Measurements from ENCODE around the gene MALT1.
"Not testable (repeated sequence)": the region's sequence is repeated elsewhere in the genome, so short reads cannot be mapped to it uniquely, and the experiment has no call there.

Gene MALT1

DNA sequence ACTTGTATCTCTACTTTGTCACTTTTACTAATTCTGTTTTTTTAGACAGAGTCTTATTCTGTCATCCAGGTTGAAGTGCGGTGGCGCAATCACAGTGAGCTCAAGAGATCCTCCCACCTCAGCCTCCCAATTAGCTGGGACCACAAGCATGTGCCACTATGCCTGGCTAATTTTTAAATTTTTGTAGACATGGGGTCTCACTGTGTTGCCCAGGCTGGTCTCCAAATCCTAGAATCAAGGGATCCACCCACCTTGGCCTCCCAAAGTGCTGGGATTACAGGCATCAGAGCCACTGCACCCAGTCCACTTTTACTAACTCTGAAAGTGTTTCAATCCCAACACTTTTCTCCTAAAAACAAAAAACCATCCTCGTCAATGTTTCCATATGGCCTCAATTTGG is 94.9 kb downstream of the MALT1 start:
- FAIRE-seq (no peak), DNase-seq (ENCODE audit: insufficient read length) (no peak)
- TF ChIP-seq POLR2A (IDR thresholded peaks at IDR 0.05; ENCODE audit: low read depth, low read length): no peak
- TF ChIP-seq POLR2AphosphoS5 (IDR thresholded peaks at IDR 0.05; ENCODE audit: low read depth, low read length): no peak
- TF ChIP-seq TAF1 (IDR thresholded peaks at IDR 0.05; ENCODE audit: borderline replicate concordance, low read depth, low read length): no peak

DNA sequence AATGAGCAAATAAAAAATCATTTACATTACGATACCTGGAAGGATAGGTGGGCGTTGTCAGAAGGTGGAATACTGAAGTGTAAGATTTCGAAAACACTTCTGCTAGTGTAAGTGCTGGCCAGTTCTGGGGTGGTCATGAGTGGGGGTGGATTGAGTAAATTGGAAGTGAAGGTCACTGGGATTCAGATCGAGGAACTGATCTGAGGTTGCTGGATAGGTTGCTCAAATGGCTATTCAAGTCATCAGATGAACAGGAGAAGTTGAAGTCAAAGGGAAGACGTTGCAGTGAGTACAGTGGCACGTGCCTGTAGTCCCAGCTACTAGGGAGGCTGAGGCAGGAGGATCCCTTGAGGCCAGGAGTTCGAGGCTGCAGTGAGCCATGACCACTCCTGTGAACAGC is 95.7 kb downstream of the MALT1 start:
- DNase-seq (ENCODE audit: insufficient read length) (no peak), FAIRE-seq (no peak)
- TF ChIP-seq TAF1 (IDR thresholded peaks at IDR 0.05; ENCODE audit: borderline replicate concordance, low read depth, low read length) (no peak), POLR2A (IDR thresholded peaks at IDR 0.05; ENCODE audit: low read depth, low read length) (no peak), POLR2AphosphoS5 (IDR thresholded peaks at IDR 0.05; ENCODE audit: low read depth, low read length) (no peak)

DNA sequence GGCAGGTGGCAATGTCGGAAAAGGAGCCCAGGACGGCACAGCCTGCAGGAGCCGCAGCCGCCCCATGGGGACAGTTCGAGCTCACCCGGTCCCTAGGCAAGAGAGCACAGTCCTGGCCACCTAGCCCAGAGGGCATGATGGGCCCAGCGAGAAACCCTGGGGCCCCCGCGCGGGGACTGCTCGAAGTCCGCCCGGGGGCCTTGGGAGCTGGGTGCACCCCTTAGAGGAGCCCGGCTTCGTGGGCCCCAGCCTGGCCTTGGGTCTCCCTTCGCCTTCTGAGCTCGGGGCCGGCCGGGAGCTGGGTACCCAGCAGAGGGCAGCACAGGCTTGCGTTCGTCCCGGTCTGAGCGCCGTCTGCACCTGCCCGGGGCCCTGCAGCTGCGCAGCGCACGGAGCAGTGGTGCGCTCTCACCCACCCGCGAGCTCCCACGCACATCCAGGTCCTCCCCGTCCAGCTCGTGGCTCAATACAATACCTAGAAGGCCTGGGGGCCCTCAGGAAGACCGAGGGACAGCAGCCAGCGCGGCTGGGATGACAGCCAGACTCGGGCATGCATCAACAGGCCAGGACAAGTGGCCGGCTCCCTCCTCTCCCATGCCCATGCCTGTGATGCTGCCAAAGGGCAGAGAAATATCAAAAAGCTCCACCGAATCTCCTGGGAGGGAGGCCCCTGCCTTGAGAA is 97.2 kb downstream of the MALT1 start:
- TF ChIP-seq POLR2AphosphoS5 (IDR thresholded peaks at IDR 0.05; ENCODE audit: low read depth, low read length) (no peak), POLR2A (IDR thresholded peaks at IDR 0.05; ENCODE audit: low read depth, low read length) (no peak), TAF1 (IDR thresholded peaks at IDR 0.05; ENCODE audit: borderline replicate concordance, low read depth, low read length) (no peak)
- DNase-seq (ENCODE audit: insufficient read length) (peak; percentile 87), FAIRE-seq (peak; percentile 93)

DNA sequence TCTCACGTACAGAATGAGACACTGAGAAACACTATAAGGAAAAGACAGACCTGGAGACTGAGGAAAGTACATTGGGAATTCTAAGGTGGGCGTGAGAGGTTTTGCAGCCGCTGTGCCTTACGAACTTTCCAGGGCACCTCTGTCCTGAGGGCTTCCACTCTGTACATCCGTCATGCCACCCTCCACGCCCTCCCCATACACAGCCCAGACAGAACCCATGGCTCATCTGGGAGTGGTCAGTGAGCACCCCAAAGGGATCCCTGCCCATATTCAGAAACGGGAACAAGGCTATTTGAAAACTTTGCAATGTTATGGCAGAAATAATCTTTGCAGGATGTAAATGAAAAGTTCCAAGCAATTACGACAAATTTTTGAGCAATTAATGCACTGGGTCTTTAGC is 98.1 kb downstream of the MALT1 start:
- FAIRE-seq: no peak
- no peak for DNase-seq (ENCODE audit: insufficient read length)
- TF ChIP-seq POLR2A (IDR thresholded peaks at IDR 0.05; ENCODE audit: low read depth, low read length) (no peak), TAF1 (IDR thresholded peaks at IDR 0.05; ENCODE audit: borderline replicate concordance, low read depth, low read length) (no peak), POLR2AphosphoS5 (IDR thresholded peaks at IDR 0.05; ENCODE audit: low read depth, low read length) (no peak)

DNA sequence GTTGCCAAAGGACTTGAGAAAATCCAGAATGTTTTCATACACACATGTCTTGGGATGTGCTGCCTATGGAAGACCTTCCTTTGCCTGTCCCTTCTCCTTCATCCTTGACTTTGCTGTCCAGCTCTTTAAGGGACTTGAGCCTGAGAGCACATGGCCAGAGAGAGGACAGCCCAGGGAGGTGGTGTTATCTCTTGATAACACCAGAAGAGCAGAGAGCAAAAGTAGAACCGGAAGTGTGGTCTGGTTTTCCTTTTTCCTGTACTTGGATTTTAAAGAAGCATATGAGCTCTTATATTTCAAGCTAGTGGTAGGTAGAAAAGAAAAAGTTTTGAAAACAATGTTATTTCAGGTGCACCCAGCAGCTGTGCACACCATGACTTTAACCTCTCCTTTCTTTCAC is 99.3 kb downstream of the MALT1 start:
- no peak for DNase-seq (ENCODE audit: insufficient read length)
- no peak for FAIRE-seq
- TF ChIP-seq TAF1 (IDR thresholded peaks at IDR 0.05; ENCODE audit: borderline replicate concordance, low read depth, low read length): no peak
- no peak for TF ChIP-seq POLR2AphosphoS5 (IDR thresholded peaks at IDR 0.05; ENCODE audit: low read depth, low read length)

DNA sequence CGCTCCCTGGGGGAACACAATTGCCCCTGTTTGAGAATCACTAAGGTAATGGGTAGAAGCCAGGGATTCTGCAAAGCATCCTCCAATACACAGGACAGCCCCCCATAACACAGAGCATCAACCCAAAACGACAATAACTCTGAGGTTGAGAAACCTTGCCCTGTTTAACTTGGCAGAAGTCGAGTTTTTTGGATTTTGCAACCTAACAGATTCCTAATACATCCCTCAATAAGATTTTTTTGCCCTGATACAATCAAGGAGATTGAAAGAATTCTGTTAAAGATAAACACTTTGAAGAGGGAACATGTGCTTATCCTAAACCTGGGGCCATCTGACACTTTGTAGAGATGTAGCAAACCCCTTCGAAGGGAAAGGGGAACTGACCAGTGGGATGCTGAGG is 100.9 kb downstream of the MALT1 start:
- DNase-seq (ENCODE audit: insufficient read length) (no peak), FAIRE-seq (no peak)
- TF ChIP-seq POLR2A (IDR thresholded peaks at IDR 0.05; ENCODE audit: low read depth, low read length) (no peak), POLR2AphosphoS5 (IDR thresholded peaks at IDR 0.05; ENCODE audit: low read depth, low read length) (no peak), TAF1 (IDR thresholded peaks at IDR 0.05; ENCODE audit: borderline replicate concordance, low read depth, low read length) (no peak)

DNA sequence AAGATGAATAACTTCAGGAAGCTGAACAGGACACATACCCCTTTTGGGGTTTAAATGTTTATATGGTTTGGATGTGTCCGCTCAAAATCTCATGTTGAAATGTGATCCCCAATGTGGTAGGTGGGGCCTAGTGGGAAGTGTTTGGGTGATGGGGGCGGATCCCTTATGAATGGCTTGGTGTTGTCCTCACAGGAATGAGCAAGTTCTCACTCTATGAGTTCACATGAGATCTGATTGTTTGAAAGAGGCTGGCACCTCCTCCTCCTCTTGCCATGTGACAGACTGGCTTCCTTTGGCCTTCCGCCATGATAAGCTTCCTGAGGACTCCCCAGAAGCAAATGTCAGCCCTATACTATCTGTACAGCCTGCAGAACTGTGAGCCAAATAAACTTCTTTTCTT is 104.8 kb downstream of the MALT1 start:
- no peak for FAIRE-seq
- no peak for DNase-seq (ENCODE audit: insufficient read length)

DNA sequence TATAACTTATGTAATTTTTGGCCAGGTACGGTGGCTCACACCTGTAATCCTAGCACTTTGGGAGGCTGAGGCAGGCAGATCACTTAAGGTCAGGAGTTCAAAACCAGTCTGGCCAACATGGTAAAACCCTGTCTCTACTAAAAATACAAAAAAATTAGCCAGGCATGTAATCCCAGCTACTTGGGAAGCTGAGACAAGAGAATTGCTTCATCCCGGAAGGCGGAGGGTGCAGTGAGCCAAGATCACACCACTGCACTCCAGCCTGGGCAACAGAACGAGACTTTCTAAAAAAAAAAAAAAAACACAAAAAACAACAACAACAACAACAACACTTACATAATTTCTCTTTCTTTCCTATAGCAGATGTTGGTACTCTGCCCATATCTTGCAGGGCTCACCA is 105.3 kb downstream of the MALT1 start:
- not testable (repeated sequence) for DNase-seq (ENCODE audit: insufficient read length); FAIRE-seq

More for the DNA sequence above, 104.8 kb downstream of the MALT1 start:
- TF ChIP-seq POLR2A (IDR thresholded peaks at IDR 0.05; ENCODE audit: low read depth, low read length) (no peak), POLR2AphosphoS5 (IDR thresholded peaks at IDR 0.05; ENCODE audit: low read depth, low read length) (no peak), TAF1 (IDR thresholded peaks at IDR 0.05; ENCODE audit: borderline replicate concordance, low read depth, low read length) (no peak)

DNA sequence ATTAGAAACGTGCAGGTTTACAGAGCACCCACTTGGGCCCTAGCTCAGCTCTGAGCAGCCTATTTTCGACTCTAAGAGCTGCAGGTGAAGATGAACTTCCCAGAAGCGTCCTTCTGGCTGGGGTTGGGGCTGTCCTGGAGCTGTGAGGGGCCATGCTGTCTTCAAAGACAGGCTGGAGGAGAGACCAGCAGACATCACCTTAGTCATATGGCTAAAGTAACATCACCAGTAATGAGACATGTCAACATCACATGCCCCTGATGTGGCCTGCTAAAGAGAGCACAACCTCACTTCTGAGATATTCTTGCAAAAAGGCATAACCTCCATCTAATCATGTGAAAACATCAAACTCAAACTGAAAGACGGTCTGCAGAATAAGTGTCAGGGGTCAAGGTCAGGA is 106.2 kb downstream of the MALT1 start:
- FAIRE-seq: no peak

DNA sequence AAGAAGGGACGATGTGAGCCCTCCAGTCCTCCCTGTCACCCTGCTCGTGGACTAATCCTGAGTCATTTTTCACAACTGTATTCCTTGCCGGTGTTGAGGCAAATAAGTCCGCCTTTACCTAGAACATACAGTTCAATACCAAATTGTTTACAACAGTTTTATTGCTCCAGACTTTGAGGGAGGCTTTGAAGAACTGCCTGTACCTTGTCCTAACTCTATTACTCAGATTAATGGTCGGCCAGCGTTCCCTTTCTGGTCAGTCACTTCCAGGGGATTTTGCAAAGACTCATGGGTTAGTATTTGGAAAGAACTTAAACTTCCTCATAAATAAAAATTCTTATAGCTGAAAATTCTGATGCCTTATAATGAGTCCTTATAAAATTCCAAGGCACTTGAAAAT is 108.3 kb downstream of the MALT1 start:
- FAIRE-seq (no peak), DNase-seq (ENCODE audit: insufficient read length) (no peak)
- TF ChIP-seq TAF1 (IDR thresholded peaks at IDR 0.05; ENCODE audit: borderline replicate concordance, low read depth, low read length) (no peak), POLR2AphosphoS5 (IDR thresholded peaks at IDR 0.05; ENCODE audit: low read depth, low read length) (no peak), POLR2A (IDR thresholded peaks at IDR 0.05; ENCODE audit: low read depth, low read length) (no peak)

More for the DNA sequence above, 106.2 kb downstream of the MALT1 start:
- no peak for DNase-seq (ENCODE audit: insufficient read length)
- TF ChIP-seq POLR2A (IDR thresholded peaks at IDR 0.05; ENCODE audit: low read depth, low read length): no peak
- no peak for TF ChIP-seq TAF1 (IDR thresholded peaks at IDR 0.05; ENCODE audit: borderline replicate concordance, low read depth, low read length)
- TF ChIP-seq POLR2AphosphoS5 (IDR thresholded peaks at IDR 0.05; ENCODE audit: low read depth, low read length): no peak

DNA sequence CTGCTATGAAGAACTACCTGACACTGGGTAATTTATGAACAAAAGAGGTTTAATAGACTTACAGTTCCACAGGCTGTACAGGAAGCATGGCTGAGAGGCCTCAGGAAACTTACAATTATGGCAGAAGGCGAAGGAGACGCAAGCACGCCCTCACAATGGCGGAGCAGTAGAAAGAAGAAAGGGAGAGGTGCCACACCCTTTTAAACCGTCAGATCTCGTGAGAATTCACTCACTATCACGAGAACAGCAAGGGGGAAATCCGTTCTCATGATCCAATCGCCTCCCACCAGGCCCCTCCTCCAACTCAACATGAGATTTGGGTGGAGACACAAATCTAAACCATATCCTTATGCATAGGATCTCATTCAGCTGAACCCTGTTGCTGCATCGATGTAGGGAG is 108.8 kb downstream of the MALT1 start:
- no peak for FAIRE-seq
- TF ChIP-seq TAF1 (IDR thresholded peaks at IDR 0.05; ENCODE audit: borderline replicate concordance, low read depth, low read length) (no peak), POLR2AphosphoS5 (IDR thresholded peaks at IDR 0.05; ENCODE audit: low read depth, low read length) (no peak), POLR2A (IDR thresholded peaks at IDR 0.05; ENCODE audit: low read depth, low read length) (no peak)
- no peak for DNase-seq (ENCODE audit: insufficient read length)

DNA sequence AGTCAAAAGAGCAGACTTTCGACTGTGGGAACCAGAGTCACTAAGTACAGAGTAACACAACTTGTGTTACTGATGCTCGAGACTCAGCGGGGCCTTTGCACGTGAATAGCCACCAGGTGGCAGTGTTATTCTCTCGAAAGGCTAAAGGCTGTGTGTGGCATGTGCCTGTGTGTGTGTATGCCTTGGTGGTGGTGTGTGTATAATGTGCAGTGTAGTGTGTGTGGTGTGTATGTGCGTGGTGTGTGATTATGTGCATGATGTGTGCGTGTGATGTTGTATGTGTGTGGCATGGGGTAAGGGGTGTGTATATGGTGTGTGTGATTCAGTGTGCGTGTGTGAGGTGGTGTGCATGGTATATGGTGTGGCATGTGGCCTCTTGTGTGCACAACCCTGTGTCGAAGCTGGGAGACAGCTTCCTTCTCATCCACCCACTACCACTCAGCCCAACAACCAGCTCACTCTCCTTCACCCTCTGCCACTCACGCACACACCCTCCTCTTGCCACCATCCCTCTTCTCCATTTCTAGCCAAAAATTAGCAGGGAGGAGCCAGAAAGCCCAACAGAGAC is 110.4 kb downstream of the MALT1 start:
- TF ChIP-seq POLR2A (IDR thresholded peaks at IDR 0.05; ENCODE audit: low read depth, low read length) (no peak), TAF1 (IDR thresholded peaks at IDR 0.05; ENCODE audit: borderline replicate concordance, low read depth, low read length) (no peak), POLR2AphosphoS5 (IDR thresholded peaks at IDR 0.05; ENCODE audit: low read depth, low read length) (no peak)
- FAIRE-seq: peak; percentile 98
- peak; percentile 50 for DNase-seq (ENCODE audit: insufficient read length)

Measured in GM12892 (cell line).